Measurements from ENCODE around the gene SHROOM2.
A peak's percentile ranks its signal among the peaks of the same experiment; 100 is the strongest.

The SHROOM2 gene

DNA sequence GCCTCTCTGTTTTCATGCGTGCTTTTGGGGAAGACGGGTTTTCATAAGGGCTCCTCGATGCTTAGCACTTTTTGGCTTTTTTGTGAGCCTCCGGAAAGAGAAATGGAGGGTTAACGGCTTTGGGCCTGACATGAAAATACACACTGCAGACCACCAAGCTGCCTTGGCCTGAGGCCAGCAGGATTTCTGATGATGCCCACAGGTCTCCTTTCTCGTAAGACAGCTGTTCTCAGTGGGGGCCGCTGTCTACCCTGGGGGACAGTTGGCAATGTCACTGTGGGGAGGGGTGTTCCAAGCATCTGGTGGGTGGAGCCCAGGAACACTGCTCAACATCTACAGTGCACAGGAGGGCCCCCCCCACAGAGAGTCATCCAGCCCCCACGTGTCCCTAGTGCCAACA is 151.5 kb downstream of the SHROOM2 start:
- DNase-seq (ENCODE audit: low read depth in 4 of 4, low spot score in 1 of 4): no peak

- DNase-seq (ENCODE audit: low read depth in 4 of 4, low spot score in 1 of 4): no peak
Observed at GRCh38 chrX:9938516-9938915, 152.3 kb downstream of the SHROOM2 start.

DNA sequence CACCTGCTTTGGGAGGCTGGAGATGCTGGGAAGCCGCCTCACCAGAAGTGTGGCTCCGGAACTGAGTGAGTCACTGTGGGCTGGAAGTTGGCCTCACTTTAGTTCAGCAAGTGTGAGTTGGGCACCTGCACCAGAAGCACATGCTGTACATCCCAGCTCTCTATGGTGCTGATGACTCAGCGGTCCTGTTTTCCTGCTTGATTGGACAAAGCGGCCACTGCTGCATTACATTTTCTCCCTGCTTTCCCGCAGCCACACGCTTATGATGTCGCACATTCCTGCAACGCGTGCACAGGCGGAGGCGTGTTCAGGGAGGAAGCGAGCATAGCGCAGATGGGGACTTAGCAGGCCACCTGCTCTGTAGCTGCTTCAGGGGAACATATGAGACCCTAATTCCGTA is 154.2 kb downstream of the SHROOM2 start:
- no peak for DNase-seq (ENCODE audit: low read depth in 4 of 4, low spot score in 1 of 4)

GRCh38 chrX:9942086-9942485 is 155.9 kb downstream of the SHROOM2 start:
- peak; percentile 9 to 68 (median 36) for DNase-seq (ENCODE audit: low read depth in 4 of 4, low spot score in 1 of 4)

DNA sequence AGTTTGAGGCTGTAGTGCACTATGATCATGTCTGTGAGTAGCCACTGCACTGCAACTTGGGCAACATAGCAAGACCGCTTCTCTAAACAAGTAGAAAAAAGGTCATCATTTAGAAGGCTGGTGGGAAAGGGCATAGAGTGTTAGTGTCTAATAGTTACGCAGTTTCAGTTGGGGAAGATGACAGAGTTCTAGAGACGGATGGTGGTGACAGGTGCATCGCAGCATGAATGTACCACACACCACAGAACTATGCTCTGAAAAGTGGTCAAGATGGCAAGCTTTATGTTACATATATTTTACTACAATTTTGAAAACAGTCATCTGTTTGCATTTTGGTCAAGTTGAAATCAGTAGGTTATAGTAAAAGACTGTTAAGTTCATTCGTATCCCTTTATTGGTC is 157.2 kb downstream of the SHROOM2 start:
- DNase-seq (ENCODE audit: low read depth in 4 of 4, low spot score in 1 of 4): no peak

GRCh38 chrX:9947131-9947794 is 161.0 kb downstream of the SHROOM2 start:
- no peak for DNase-seq (ENCODE audit: low read depth in 4 of 4, low spot score in 1 of 4)

GRCh38 chrX:9948406-9948805 is 162.2 kb downstream of the SHROOM2 start:
- DNase-seq (ENCODE audit: low read depth in 4 of 4, low spot score in 1 of 4): no peak

DNA sequence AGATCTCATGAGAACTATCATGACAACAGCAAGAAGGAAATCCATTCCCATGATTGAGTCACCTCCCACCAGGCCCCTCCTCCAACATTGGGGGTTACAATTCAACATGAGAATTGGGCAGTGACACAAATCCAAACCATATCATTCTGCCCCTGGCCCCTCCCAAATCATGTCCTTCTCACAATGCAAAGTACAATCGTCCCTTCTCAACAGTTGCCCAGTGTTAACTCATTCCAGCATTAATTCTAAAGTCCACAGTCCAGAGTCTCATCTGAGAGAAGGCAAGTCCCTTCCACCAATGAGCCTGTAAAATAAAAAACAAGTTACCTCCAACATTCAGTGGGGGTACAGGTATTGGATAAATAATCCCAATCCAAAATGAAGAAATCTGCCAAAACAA is 166.1 kb downstream of the SHROOM2 start:
- DNase-seq (ENCODE audit: low read depth in 4 of 4, low spot score in 1 of 4): no peak

- no peak for DNase-seq (ENCODE audit: low read depth in 4 of 4, low spot score in 1 of 4)
Observed at GRCh38 chrX:9953396-9953795, 167.2 kb downstream of the SHROOM2 start.

DNA sequence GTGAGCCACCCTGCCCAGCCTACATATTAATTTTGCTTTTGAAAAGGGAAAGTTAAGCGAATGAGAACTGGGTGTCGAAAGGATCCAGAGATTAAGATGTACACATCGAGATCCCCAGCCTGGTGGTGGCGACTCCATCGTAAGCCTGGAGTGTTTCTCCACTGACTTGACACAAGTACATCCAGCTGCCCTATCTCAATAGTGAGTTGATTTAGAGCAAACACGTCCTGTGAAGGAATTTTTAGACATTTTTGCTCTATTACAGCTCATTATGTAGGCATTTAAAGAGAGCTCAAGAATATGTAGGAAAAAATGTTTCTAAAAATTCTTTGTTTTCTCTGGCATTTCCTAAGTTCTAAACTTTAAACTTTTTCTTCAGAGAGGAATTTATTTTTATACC is 169.3 kb downstream of the SHROOM2 start:
- no peak for DNase-seq (ENCODE audit: low read depth in 4 of 4, low spot score in 1 of 4)

DNA sequence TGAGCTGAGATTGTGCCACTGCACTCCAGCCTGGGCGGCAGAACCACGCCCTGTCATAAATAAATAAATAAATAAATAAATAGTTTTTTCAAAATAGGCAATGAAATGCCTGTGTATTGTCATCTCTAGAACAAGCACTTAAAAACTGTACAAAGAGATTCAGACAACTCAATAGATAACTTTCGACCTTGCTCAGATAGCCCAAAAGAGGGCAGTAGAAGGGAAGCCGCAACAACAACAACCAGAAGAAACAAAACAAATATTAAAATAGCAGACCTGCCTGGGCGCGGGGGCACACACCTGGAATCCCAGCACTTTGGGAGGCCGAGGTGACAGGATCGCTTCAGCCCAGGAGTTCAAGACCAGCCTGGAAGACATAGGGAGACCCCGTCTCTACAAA is 171.5 kb downstream of the SHROOM2 start:
- no peak for DNase-seq (ENCODE audit: low read depth in 4 of 4, low spot score in 1 of 4)

GRCh38 chrX:9958183-9958582 is 172.0 kb downstream of the SHROOM2 start:
- no peak for DNase-seq (ENCODE audit: low read depth in 4 of 4, low spot score in 1 of 4)

DNA sequence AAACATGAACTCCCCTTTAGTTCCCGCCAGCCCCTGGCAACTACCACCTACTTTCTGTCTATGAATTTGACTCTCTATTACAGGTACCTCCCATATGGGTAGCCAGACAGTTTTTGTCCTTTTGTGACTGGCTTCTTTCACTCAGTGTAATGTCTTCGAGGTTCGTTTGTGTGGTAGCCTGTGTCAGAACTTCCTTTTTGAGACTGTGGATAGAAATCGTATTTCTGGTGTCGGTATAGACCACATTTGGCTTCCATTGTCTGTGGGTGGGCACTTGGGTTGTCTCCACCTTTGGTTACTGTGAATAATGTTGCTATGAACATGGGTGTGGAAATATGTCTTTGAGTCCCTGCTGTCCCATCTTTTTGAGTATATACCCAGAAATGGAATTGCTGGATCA is 175.5 kb downstream of the SHROOM2 start:
- DNase-seq (ENCODE audit: low read depth in 4 of 4, low spot score in 1 of 4): no peak

DNA sequence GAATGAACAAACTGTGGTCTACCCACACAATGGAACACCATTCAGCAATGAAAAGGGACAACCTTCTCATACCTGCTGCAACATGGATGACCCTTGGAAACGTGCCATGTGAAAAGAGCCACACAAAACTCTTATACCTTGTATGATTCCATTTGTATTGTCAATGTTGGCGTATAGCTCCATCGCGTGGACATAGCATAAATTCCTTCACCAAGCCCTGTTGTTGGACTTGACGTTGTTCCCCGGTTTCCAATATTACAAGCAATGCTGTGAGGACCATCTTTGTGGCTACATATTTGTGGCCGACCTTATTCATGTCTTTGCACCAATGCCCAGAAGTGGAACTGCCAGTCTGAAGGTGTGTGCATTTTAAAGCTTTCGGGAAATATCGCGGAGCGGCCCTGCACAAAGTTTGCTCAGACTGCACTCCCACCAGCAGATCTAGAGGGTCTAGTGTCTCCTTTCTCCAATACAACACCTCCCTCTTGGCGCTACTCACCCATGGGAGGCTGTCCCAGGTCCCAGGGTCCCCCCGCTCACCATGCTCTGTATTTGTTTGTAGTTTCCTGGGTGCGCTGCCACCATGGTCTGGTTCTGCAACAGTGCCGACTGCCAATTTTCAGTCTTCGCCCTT is 180.7 kb downstream of the SHROOM2 start, which contains the start of gene CLDN34:
TSS of gene CLDN34 (plus strand) at position 584 of the 634 bp plus-strand sequence. CDS start at position 584, 0 bp downstream.
- DNase-seq (ENCODE audit: low read depth in 4 of 4, low spot score in 1 of 4): no peak

DNA sequence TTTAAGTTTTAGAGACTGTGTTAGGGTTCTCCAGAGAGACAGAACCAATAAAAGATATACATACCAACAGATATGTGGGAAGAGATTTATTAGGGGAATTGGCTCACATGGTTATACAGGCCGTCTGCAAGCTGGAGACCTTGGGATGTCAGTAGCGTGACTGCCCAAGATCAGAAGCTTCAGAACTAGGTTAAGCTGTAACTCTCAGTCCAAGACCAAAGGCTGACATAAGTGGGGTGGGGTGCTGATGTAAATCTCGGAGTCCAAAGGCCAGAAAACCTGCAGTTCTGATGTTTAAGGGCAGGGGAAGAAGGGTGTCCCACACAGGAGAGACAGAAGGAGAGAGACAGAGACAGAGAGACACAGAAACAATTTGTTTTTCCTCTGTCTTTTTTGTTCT is 191.4 kb downstream of the SHROOM2 start:
- no peak for DNase-seq (ENCODE audit: low read depth in 4 of 4, low spot score in 1 of 4)

DNA sequence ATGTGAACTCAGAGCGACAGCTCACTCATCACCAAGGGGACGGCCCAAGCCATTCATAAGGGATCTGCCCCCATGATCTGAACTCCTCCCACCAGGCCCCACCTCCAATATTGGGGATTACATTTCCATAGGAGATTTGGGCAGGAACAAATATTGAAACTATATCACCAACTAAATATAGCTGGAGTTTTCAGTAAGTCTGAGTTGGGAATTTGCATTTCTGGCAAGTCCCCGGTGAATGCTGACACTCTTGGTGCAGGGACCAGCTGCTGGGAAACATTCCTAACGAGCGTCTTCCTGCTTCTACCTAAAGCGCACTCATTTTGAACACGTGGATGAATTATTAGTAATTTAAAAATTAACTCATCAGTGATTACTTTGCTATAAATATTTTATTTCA is 194.2 kb downstream of the SHROOM2 start:
- no peak for DNase-seq (ENCODE audit: low read depth in 4 of 4, low spot score in 1 of 4)

GRCh38 chrX:9980927-9981326 is 194.7 kb downstream of the SHROOM2 start:
- no peak for DNase-seq (ENCODE audit: low read depth in 4 of 4, low spot score in 1 of 4)

DNA sequence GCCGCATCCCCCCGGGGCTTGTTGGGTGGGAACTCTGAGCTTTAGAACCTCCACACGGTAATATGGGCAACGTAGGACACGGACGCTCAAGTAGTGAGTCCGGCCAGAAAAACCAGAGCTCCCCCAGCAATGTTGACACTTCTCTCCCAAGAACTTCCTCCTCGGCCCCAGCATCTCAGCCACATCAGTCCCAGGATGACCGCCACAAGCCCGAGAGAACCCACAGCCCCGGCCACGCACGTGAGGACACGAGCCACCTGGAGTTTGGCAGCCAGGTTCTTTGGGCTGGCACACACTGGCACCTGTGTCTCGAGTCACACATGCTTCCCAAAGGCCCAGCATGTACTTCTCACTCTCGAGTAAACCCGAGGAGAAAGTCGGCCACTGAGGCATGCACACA is 197.2 kb downstream of the SHROOM2 start:
- DNase-seq (ENCODE audit: low read depth in 4 of 4, low spot score in 1 of 4): no peak

- no peak for DNase-seq (ENCODE audit: low read depth in 4 of 4, low spot score in 1 of 4)
Observed at GRCh38 chrX:9983846-9984245, 197.6 kb downstream of the SHROOM2 start.

DNA sequence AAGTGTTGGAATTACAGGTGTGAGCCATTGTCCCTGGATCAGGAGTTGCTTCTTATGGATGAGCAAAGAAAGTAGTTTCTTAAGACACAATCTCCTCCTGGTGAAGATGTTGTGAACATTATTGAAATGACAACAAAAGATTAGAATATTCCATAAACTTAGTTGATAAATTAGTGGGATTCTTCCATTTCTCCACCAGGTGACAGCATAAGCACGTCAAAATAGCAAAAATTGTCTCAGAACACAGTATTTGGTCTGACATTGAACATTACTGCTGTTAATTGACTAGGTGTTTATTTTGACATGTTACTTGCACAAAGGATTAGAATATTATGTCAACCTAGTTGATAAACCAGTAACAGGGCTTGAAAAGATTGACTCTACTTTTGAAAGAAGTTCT is 202.5 kb downstream of the SHROOM2 start:
- no peak for DNase-seq (ENCODE audit: low read depth in 4 of 4, low spot score in 1 of 4)

DNA sequence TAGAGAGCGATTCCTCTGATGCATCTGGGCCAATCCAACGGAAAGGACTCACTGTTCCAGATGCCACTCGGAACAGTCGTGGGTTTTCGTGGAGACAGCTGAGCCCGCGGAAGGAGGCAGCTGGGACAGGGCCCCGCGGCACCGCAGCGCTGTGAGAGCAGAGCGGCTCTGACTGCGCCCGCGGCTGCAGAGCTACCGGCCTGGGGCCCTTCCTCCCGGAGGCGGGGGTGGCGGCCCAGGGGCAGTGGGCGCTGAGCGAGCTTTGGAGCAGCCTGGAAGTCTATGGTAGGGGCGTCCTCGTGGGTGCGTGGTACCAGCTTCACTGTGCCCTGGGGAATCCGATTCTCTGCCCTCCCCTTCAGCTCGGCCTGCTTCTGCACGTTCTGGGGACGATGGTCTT is 205.8 kb downstream of the SHROOM2 start:
- no peak for DNase-seq (ENCODE audit: low read depth in 4 of 4, low spot score in 1 of 4)

- DNase-seq (ENCODE audit: low read depth in 4 of 4, low spot score in 1 of 4): no peak
Observed at GRCh38 chrX:9992724-9993123, 206.5 kb downstream of the SHROOM2 start.

GRCh38 chrX:9995855-9996339 is 209.7 kb downstream of the SHROOM2 start:
- DNase-seq (ENCODE audit: low read depth in 4 of 4, low spot score in 1 of 4): peak; percentile 61 to 71 (median 62)
